A549 (cell line): ENCODE data around the gene LMBR1L. TPM values are rescaled to one million over a fixed set of nuclear protein-coding genes. Genes with fewer than 3 reads are reported as not detected.

Experiments used
- ATAC-seq, 2 experiments: fragments of 200-7000 bp in 1 of 2; fragments of >200 bp in 1 of 2; cut with Nextera tagmentation in 1 of 2; cut with Tn5 transposase in 1 of 2; 3 replicates each; pipeline versions ENCODE4 v1.8.0 to v1.9.1; 2018 to 2020; ENCODE audit warnings: mild to moderate bottlenecking in 1 of 2, moderate library complexity in 1 of 2
- CTCF ChIA-PET: fragments of 300-600 bp; sonication (Branson Sonifier 250); formaldehyde crosslinking; extraction: SDS; loops from one replicate; lab custom pipeline; 2021; ENCODE audit warnings: antibody characterized with exemption, inconsistent platforms; lab: Yijun Ruan, JAX
- POLR2A ChIA-PET: fragments of 350-600 bp; formaldehyde crosslinking; extraction: SDS; loops from one replicate; lab custom pipeline; 2021; ENCODE audit warnings: antibody characterized with exemption, inconsistent platforms; lab: Yijun Ruan, JAX
- DNase-seq, 2 experiments: peaks; one replicate each; pipeline versions ENCODE4 v3.0.0 to v3.0.0-alpha.2; 2011 to 2016; ENCODE audit warnings: low read depth in 1 of 2, low spot score in 1 of 2
- FAIRE-seq: peaks from 2 replicates; lab custom pipeline; 2011; peaks lifted over from hg19 to GRCh38; lab: Jason Lieb, UNC
- H3K27ac ChIP-seq, 2 experiments: fragments of >200 bp; sonication (Bioruptor Twin); formaldehyde crosslinking; 3 replicates each; pipeline ENCODE4 v1.5.1; 2016 to 2017
- H3K4me1 ChIP-seq: fragments of >200 bp; sonication (Bioruptor Twin); formaldehyde crosslinking; 3 replicates; pipeline ENCODE4 v1.6.1; 2016
- H3K4me2 ChIP-seq: fragments of >200 bp; sonication (Bioruptor Twin); formaldehyde crosslinking; 3 replicates; pipeline ENCODE4 v1.6.1; 2016
- H3K4me3 ChIP-seq: fragments of >200 bp; sonication (Bioruptor Twin); formaldehyde crosslinking; 3 replicates; pipeline ENCODE4 v1.5.1; 2016
- H3K9me3 ChIP-seq: fragments of >200 bp; sonication (Bioruptor Twin); formaldehyde crosslinking; 3 replicates; pipeline ENCODE4 v1.6.1; 2016
- ATOH8 ChIP-seq: fragments of 250-450 bp; sonication (Bioruptor Pico); IDR thresholded peaks from 2 replicates; pipeline ENCODE4 v1.5.0; 2020; ENCODE audit warnings: low read depth, mild to moderate bottlenecking, moderate library complexity
- CBX2 ChIP-seq: fragments of 200-600 bp; sonication (generic); IDR thresholded peaks from 2 replicates; pipeline ENCODE4 v1.6.1; 2016; ENCODE audit warnings: low read depth, mild to moderate bottlenecking, borderline replicate concordance
- CEBPB ChIP-seq, 2 experiments: fragments of >200 bp in 1 of 2; sonication (Bioruptor Twin) in 1 of 2; formaldehyde crosslinking in 1 of 2; IDR thresholded peaks; 2 replicates each; pipeline ENCODE4 v1.6.1; 2012 to 2016
- CHD4 ChIP-seq: fragments of 200-600 bp; sonication (generic); IDR thresholded peaks from 2 replicates; pipeline ENCODE4 v1.6.1; 2016; ENCODE audit warnings: antibody characterized with exemption, mild to moderate bottlenecking, borderline replicate concordance
- CTCF ChIP-seq: fragments of >200 bp; sonication (Bioruptor Twin); formaldehyde crosslinking; IDR thresholded peaks from 3 replicates; pipeline ENCODE4 v1.5.1; 2016
- EHF ChIP-seq: fragments of 250-450 bp; sonication (Bioruptor Pico); IDR thresholded peaks from 2 replicates; pipeline ENCODE4 v1.5.0; 2020; ENCODE audit warnings: mild to moderate bottlenecking
- EHMT2 ChIP-seq: fragments of 200-600 bp; sonication (generic); IDR thresholded peaks from 2 replicates; pipeline ENCODE4 v1.6.1; 2016; ENCODE audit warnings: antibody characterized with exemption, low read depth, mild to moderate bottlenecking, moderate library complexity
- ELK1 ChIP-seq: fragments of 150-350 bp; IDR thresholded peaks from 2 replicates; pipeline ENCODE4 v1.6.1; 2014; ENCODE audit warnings: low read depth, mild to moderate bottlenecking, low read length
- EP300 ChIP-seq, 2 experiments: fragments of >200 bp; sonication (Bioruptor Twin); formaldehyde crosslinking; IDR thresholded peaks; 2 replicates in 1 of 2; 3 replicates in 1 of 2; pipeline ENCODE4 v1.6.1; 2016 to 2017
- FOSB ChIP-seq: fragments of 250-450 bp; sonication (Bioruptor Pico); IDR thresholded peaks from 2 replicates; pipeline ENCODE4 v1.5.0; 2020; ENCODE audit warnings: mild to moderate bottlenecking, moderate library complexity
- FOSL2 ChIP-seq, 2 experiments: fragments of 450-650 bp in 1 of 2; fragments of >200 bp in 1 of 2; sonication (Bioruptor Twin) in 1 of 2; formaldehyde crosslinking; IDR thresholded peaks; 2 replicates each; pipeline versions ENCODE4 v1.5.0 to v1.6.1; 2016 to 2020; ENCODE audit warnings: mild to moderate bottlenecking in 1 of 2, moderate library complexity in 1 of 2
- FOXS1 ChIP-seq: fragments of 250-450 bp; sonication (Bioruptor Pico); IDR thresholded peaks from 2 replicates; pipeline ENCODE4 v1.5.0; 2020; ENCODE audit warnings: mild to moderate bottlenecking, moderate library complexity
- GATA3 ChIP-seq: IDR thresholded peaks from 2 replicates; pipeline ENCODE4 v1.6.1; 2012; ENCODE audit warnings: borderline replicate concordance
- HDAC2 ChIP-seq: fragments of 200-600 bp; sonication (generic); IDR thresholded peaks from 2 replicates; pipeline ENCODE4 v1.6.1; 2016
- HOXA7 ChIP-seq: fragments of 250-450 bp; sonication (Bioruptor Pico); IDR thresholded peaks from 2 replicates; pipeline ENCODE4 v1.5.0; 2020; ENCODE audit warnings: mild to moderate bottlenecking, moderate library complexity
- JUN ChIP-seq, 2 experiments: fragments of >200 bp; sonication (Bioruptor Twin); formaldehyde crosslinking; IDR thresholded peaks; 2 replicates in 1 of 2; 3 replicates in 1 of 2; pipeline ENCODE4 v1.6.1; 2016 to 2017
- JUNB ChIP-seq: fragments of >200 bp; sonication (Bioruptor Twin); formaldehyde crosslinking; IDR thresholded peaks from 2 replicates; pipeline ENCODE4 v1.6.1; 2016
- MAX ChIP-seq: IDR thresholded peaks from 2 replicates; pipeline ENCODE4 v1.6.1; 2012
- MYC ChIP-seq: IDR thresholded peaks from 2 replicates; pipeline ENCODE4 v1.6.1; 2012; ENCODE audit warnings: mild to moderate bottlenecking, inconsistent platforms, low read length, improper control_type of control experiment, borderline replicate concordance
- NFE2L2 ChIP-seq: fragments of 150-350 bp; conservative IDR thresholded peaks from 2 replicates; pipeline ENCODE4 v1.6.1; 2014; ENCODE audit warnings: low read length
- NPAS2 ChIP-seq: fragments of 250-450 bp; sonication (Bioruptor Pico); IDR thresholded peaks from 2 replicates; pipeline ENCODE4 v1.8.0; 2022; ENCODE audit warnings: mild to moderate bottlenecking, moderate library complexity, borderline replicate concordance
- PBX3 ChIP-seq: IDR thresholded peaks from 2 replicates; pipeline ENCODE4 v1.6.1; 2012
- POLR2A ChIP-seq: IDR thresholded peaks from 2 replicates; pipeline ENCODE4 v1.6.1; 2012; ENCODE audit warnings: mild to moderate bottlenecking, low read length
- POLR2AphosphoS2 ChIP-seq: conservative IDR thresholded peaks from 2 replicates; pipeline ENCODE4 v1.6.1; 2012; ENCODE audit warnings: low read length, improper control_type of control experiment, inconsistent platforms
- RAD21 ChIP-seq, 2 experiments: fragments of >200 bp in 1 of 2; sonication (Bioruptor Twin) in 1 of 2; formaldehyde crosslinking in 1 of 2; IDR thresholded peaks in 1 of 2; conservative IDR thresholded peaks in 1 of 2; 2 replicates in 1 of 2; 3 replicates in 1 of 2; pipeline ENCODE4 v1.6.1; 2012 to 2018; ENCODE audit warnings: inconsistent platforms in 1 of 2
- RARB ChIP-seq: fragments of 250-450 bp; sonication (Bioruptor Pico); IDR thresholded peaks from 2 replicates; pipeline ENCODE4 v1.8.0; 2021; ENCODE audit warnings: mild to moderate bottlenecking, moderate library complexity
- RNF2 ChIP-seq: fragments of 200-600 bp; sonication (generic); IDR thresholded peaks from 2 replicates; pipeline ENCODE4 v1.6.1; 2016; ENCODE audit warnings: low read depth, mild to moderate bottlenecking, antibody characterized with exemption, moderate library complexity, borderline replicate concordance
- SMC3 ChIP-seq: fragments of >200 bp; sonication (Bioruptor Twin); formaldehyde crosslinking; IDR thresholded peaks from 3 replicates; pipeline ENCODE4 v1.6.1; 2018; ENCODE audit warnings: inconsistent platforms
- TFCP2L1 ChIP-seq: fragments of 250-450 bp; sonication (Bioruptor Pico); IDR thresholded peaks from 2 replicates; pipeline ENCODE4 v1.5.0; 2021; ENCODE audit warnings: mild to moderate bottlenecking
- USF2 ChIP-seq: fragments of 450-650 bp; IDR thresholded peaks from 2 replicates; pipeline ENCODE4 v1.6.1; 2014; ENCODE audit warnings: antibody characterized with exemption
- ZC3H11A ChIP-seq: fragments of 450-650 bp; IDR thresholded peaks from 2 replicates; pipeline ENCODE4 v1.6.1; 2014; ENCODE audit warnings: antibody characterized with exemption, mild to moderate bottlenecking
- ZFP36 ChIP-seq: fragments of 450-650 bp; IDR thresholded peaks from 2 replicates; pipeline ENCODE4 v1.6.1; 2014; ENCODE audit warnings: borderline replicate concordance; ENCODE audit not compliant: partially characterized antibody
- WGBS: methylation state at CpG from one replicate; pipeline ENCODE4 v1.1.6; 2017; ENCODE audit errors: missing lambda C conversion rate; 5-methylcytosine and 5-hydroxymethylcytosine counted together
- polyA plus RNA-seq, 4 experiments: library from polyadenylated mRNA; depleted of rRNA in 3 of 4; stranded (reverse); fragments of >200 nt; fragmentation: RNase III in 1 of 4; extraction: RNeasy Plus Mini Kit Qiagen cat#74134 plus additional on column Dnase treatment in 1 of 4; gene quantifications; 2 replicates in 3 of 4; 3 replicates in 1 of 4; pipeline ENCODE4 v1.2.3, GENCODE V29; 2011 to 2017

Gene LMBR1L
- polyA plus RNA-seq, 2 of the 4 experiments (the other 2 are of a cell fraction) = 16.7 to 25.1 TPM

GRCh38 chr12:49088932-49089330, 21.7 kb downstream of the LMBR1L start:
- no peaks in the 10 kb centered on the region for H3K9me3 ChIP-seq

GRCh38 chr12:49088150-49088931, 22.3 kb downstream of the LMBR1L start:
- Histone ChIP-seq H3K9me3 (no peaks in the 10 kb centered on the region), H3K4me3 (no peak overlapping the region)
- TF ChIP-seq FOSL2 (IDR thresholded peaks at IDR 0.05) = no peak
- TF ChIP-seq FOSL2 (CRISPR knock-in tag; IDR thresholded peaks at IDR 0.05) = peak; percentile 36
- no peak for TF ChIP-seq PBX3
- no peak for TF ChIP-seq POLR2A
- TF ChIP-seq JUNB = no peak
- TF ChIP-seq SMC3 = peak; percentile 81
- TF ChIP-seq CTCF = peak; percentile 92
- no peak for TF ChIP-seq NPAS2 (CRISPR knock-in tag)
- peak; percentile 69 to 74 for TF ChIP-seq RAD21 (conservative IDR thresholded peaks at IDR 0.05 in 1 of 2, IDR thresholded peaks at IDR 0.05 in 1 of 2)
- no peak for TF ChIP-seq ELK1
- peak; percentile 51 for TF ChIP-seq MAX
- TF ChIP-seq ZFP36 = no peak
- no peak for TF ChIP-seq POLR2AphosphoS2
- TF ChIP-seq RNF2 = no peak
- TF ChIP-seq EHF = no peak
- TF ChIP-seq ATOH8 (CRISPR knock-in tag) = no peak
- TF ChIP-seq HOXA7 (CRISPR knock-in tag) = no peak
- no peak for TF ChIP-seq JUN (IDR thresholded peaks at IDR 0.05)
- no peak for TF ChIP-seq MYC
- no peak for TF ChIP-seq NFE2L2
- TF ChIP-seq HDAC2 = no peak
- no peak for TF ChIP-seq CBX2
- no peak for TF ChIP-seq TFCP2L1 (CRISPR knock-in tag)
- no peak for TF ChIP-seq EHMT2
- TF ChIP-seq CEBPB (IDR thresholded peaks at IDR 0.05) = no peak
- TF ChIP-seq FOXS1 (CRISPR knock-in tag) = no peak
- no peak for TF ChIP-seq GATA3
- TF ChIP-seq ZC3H11A = no peak

More at GRCh38 chr12:49088932-49089330, 21.7 kb downstream of the LMBR1L start:
- POLR2A ChIA-PET = interaction anchor here (1.3 to 2.6 kb wide), 3 partner anchors 19 to 146 kb away, joined by 5 to 26 read pairs (median 6); partner anchors contain the start of genes RHEBL1 and TUBA1B
- TF ChIP-seq RARB (no peak), HDAC2 (no peak), CHD4 (no peak), EP300 (IDR thresholded peaks at IDR 0.05) (no peak), FOSB (CRISPR knock-in tag) (no peak), USF2 (no peak)
- TF ChIP-seq, all 56 proteins: peak for 0
- WGBS = 70% methylated on average over 6 of the region's 6 CpGs
- ATAC-seq = no peak
- Histone ChIP-seq H3K4me1 (peaks cover 17% of the 10 kb centered on the region; the same call in 2 of the 3 replicates), H3K27ac (no peak overlapping the region), H3K4me3 (no peak overlapping the region), H3K4me2 (peak overlapping the region; percentile 68; the same call in 2 of the 3 replicates)
- CTCF ChIA-PET = interaction anchor here (0.7 to 6.9 kb wide), 38 partner anchors 10 to 201 kb away, joined by 3 to 172 read pairs (median 5); partner anchors contain the start of genes DDN, LMBR1L, RHEBL1 and TUBA1B
- no peak for FAIRE-seq
- no peak for DNase-seq

More at GRCh38 chr12:49088150-49088931, 22.3 kb downstream of the LMBR1L start:
- no peak for FAIRE-seq
- CTCF ChIA-PET = interaction anchor here (0.7 to 6.9 kb wide), 46 partner anchors 10 to 309 kb away, joined by 3 to 172 read pairs (median 4); partner anchors contain the start of genes DDN, KMT2D, LMBR1L and RHEBL1
- POLR2A ChIA-PET = interaction anchor here (0.8 to 2.6 kb wide), 5 partner anchors 18 to 147 kb away, joined by 3 to 26 read pairs (median 5); partner anchors contain the start of genes LMBR1L, RHEBL1 and TUBA1B
- Histone ChIP-seq H3K4me1 (peaks cover 17% of the 10 kb centered on the region; the same call in 2 of the 3 replicates), H3K27ac (peak overlapping the region in 1 of 2 experiments; percentile 64; a peak in 3 of 6 replicates), H3K4me2 (peak overlapping the region; percentile 68)
- peak; percentile 82 to 90 for ATAC-seq
- DNase-seq = peak; percentile 89 to 96
- WGBS = 2% methylated on average over 18 of the region's 18 CpGs
